Raji (cell line): ENCODE measurements around the gene WDR47.

Experiments
- POLR2A ChIP-seq: IDR thresholded peaks from 2 replicates; pipeline ENCODE4 v1.6.1; 2011; ENCODE audit warnings: low read depth, low read length, control low read depth; ENCODE audit not compliant: insufficient read depth

The WDR47 gene

DNA sequence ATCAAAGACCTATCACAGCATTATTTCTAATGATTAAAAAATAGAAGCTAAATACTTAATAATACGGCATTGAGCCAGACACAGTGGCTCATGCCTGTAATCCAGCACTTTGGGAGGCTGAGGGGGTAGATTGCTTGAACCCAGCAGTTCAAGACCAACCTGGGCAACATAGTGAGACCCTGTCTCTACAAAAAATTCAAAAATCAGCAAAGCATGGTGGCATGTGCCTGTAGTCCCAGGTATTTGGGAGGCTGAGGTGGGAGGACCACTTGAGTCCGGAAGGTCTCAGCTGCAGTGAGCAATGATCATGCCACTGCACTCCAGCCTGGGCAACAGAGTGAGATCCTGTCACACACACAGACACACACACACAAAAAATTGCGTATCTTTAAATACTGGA lies 23.2 kb upstream of the WDR47 start:
- no peak for TF ChIP-seq POLR2A

DNA sequence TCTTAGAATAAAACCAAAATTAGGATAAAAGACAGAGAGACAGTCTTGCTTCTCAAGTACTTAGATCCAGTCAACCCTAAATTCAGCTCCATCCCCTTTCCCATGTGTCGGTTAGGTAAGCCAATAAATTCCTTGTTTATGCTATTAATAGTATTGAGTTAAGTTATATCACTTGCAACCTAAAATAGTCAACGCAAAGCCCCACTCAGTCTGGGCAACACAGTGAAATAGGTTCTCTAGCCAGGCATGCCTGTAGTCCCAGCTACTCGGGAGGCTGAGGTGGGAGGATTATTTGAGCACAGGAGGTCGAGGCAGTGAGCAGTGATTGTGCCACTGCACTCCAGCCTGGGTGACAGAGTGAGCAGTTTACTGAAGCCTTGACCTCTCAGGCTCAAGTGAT lies 19.3 kb upstream of the WDR47 start:
- TF ChIP-seq POLR2A: no peak

DNA sequence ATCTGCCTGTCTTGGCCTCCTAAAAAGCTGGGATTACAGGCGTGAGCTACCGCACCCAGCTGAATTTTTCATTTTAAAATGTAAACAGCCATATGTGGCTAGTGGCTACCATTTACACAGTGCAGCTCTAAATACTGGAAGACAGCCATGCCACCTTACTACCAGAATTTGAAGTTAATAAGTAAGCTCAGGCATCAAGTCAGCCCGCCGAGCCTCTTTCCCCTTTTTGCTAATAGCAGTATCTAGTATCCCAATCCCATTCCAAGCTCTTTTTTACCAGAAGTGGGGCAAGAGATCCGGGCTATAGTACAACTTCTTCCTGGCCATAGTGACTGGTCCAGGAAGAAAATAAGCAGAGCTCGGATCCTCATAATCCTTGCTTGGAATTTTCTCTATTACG lies 18.8 kb upstream of the WDR47 start:
- TF ChIP-seq POLR2A: no peak

- TF ChIP-seq POLR2A: no peak
Measured at GRCh38 chr1:109059026-109059425, 17.1 kb upstream of the WDR47 start.

- TF ChIP-seq POLR2A: no peak
Measured at GRCh38 chr1:109056064-109056463, 14.2 kb upstream of the WDR47 start.

- TF ChIP-seq POLR2A: no peak
Measured at GRCh38 chr1:109050228-109050995, 8.5 kb upstream of the WDR47 start.

- no peak for TF ChIP-seq POLR2A
Measured at GRCh38 chr1:109048335-109048734, 6.4 kb upstream of the WDR47 start.

GRCh38 chr1:109047339-109047738 lies 5.4 kb upstream of the WDR47 start:
- TF ChIP-seq POLR2A: no peak

DNA sequence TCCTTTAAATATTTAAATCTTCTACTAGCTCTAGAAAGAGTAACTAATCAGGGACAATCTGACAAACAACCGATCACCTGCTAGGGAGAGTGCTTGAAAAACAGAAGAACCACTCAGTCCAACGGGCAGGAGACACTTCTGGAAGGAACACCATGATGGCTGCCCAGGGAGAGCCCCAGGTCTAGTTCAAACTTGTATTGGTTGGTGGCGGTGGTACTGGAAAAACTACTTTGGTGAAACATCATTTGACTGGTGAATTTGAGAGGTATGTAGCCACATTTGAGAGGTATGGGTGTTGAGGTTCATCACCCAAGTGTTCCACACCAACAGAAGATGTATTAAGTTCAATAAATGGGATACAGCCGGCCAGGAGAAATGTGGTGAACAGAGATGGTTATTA lies 4.8 kb upstream of the WDR47 start:
- no peak for TF ChIP-seq POLR2A

GRCh38 chr1:109045595-109045994 lies 3.7 kb upstream of the WDR47 start:
- TF ChIP-seq POLR2A: no peak

- no peak for TF ChIP-seq POLR2A
Measured at GRCh38 chr1:109040989-109041620, 797 bp downstream of the WDR47 start.

- TF ChIP-seq POLR2A: no peak
Measured at GRCh38 chr1:109040627-109040988, 1.3 kb downstream of the WDR47 start.

GRCh38 chr1:109034382-109034781 lies 7.5 kb downstream of the WDR47 start:
- no peak for TF ChIP-seq POLR2A

GRCh38 chr1:109027841-109028240 lies 14.1 kb downstream of the WDR47 start:
- TF ChIP-seq POLR2A: no peak

GRCh38 chr1:109025694-109026093 lies 16.2 kb downstream of the WDR47 start:
- TF ChIP-seq POLR2A: no peak

DNA sequence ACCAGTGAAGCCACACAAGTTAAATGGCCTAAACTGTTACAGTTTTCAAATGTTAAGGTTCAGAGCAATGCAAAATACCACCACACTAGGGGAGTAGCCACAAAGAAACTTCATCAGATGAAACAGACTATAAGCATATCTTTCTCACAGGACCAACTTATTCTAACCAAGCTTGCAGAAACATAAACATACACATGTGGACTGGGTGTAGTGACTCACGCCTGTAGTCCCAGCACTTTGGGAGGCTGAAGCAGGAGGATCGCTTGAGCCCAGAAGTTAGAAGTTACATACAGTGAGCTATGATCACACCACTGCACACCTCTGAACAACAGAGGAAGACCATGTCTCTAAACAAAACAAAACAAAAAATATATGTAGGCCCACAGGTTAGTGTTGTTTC lies 17.3 kb downstream of the WDR47 start:
- no peak for TF ChIP-seq POLR2A
